Activated effector memory CD4-positive, alpha-beta T cell treated with anti-CD3 and anti-CD28 coated beads, Interleukin-2, amount 50 U/mL, for 16 hours (primary cell): Measurements from ENCODE around the gene MTA3.
A peak's percentile ranks its signal among the peaks of the same experiment; 100 is the strongest.
"Not testable (repeated sequence)": the region's sequence is repeated elsewhere in the genome, so short reads cannot be mapped to it uniquely, and the experiment has no call there.

Experiments
- DNase-seq: peaks from one replicate; pipeline ENCODE4 v3.0.0-alpha.2; 2020

Gene MTA3

GRCh38 chr2:42614838-42615237, 46.4 kb downstream of the MTA3 start:
- no peak for DNase-seq

GRCh38 chr2:42618116-42618515, 49.7 kb downstream of the MTA3 start:
- no peak for DNase-seq

GRCh38 chr2:42618972-42619371, 50.5 kb downstream of the MTA3 start:
- DNase-seq: no peak

GRCh38 chr2:42621626-42622025, 53.2 kb downstream of the MTA3 start:
- not testable (repeated sequence) for DNase-seq

- no peak for DNase-seq
Observed at GRCh38 chr2:42622943-42623676, 54.7 kb downstream of the MTA3 start.

- no peak for DNase-seq
Observed at GRCh38 chr2:42624047-42624446, 55.6 kb downstream of the MTA3 start.

- not testable (repeated sequence) for DNase-seq
Observed at GRCh38 chr2:42628024-42628423, 59.6 kb downstream of the MTA3 start.

GRCh38 chr2:42636934-42637333, 68.5 kb downstream of the MTA3 start:
- no peak for DNase-seq

- no peak for DNase-seq
Observed at GRCh38 chr2:42638080-42638784, 69.8 kb downstream of the MTA3 start.

GRCh38 chr2:42639340-42640077, 71.1 kb downstream of the MTA3 start:
- no peak for DNase-seq

- no peak for DNase-seq
Observed at GRCh38 chr2:42640261-42640660, 71.8 kb downstream of the MTA3 start.

GRCh38 chr2:42642371-42642770, 73.9 kb downstream of the MTA3 start:
- not testable (repeated sequence) for DNase-seq

- no peak for DNase-seq
Observed at GRCh38 chr2:42645551-42645950, 77.1 kb downstream of the MTA3 start.

- DNase-seq: no peak
Observed at GRCh38 chr2:42648796-42649195, 80.4 kb downstream of the MTA3 start.

- DNase-seq: no peak
Observed at GRCh38 chr2:42651057-42651456, 82.6 kb downstream of the MTA3 start.

- DNase-seq: no peak
Observed at GRCh38 chr2:42652086-42652485, 83.7 kb downstream of the MTA3 start.

- no peak for DNase-seq
Observed at GRCh38 chr2:42653039-42653438, 84.6 kb downstream of the MTA3 start.

GRCh38 chr2:42653908-42654445, 85.5 kb downstream of the MTA3 start:
- DNase-seq: no peak

- DNase-seq: no peak
Observed at GRCh38 chr2:42658306-42658705, 89.9 kb downstream of the MTA3 start.

- DNase-seq: no peak
Observed at GRCh38 chr2:42659609-42660008, 91.2 kb downstream of the MTA3 start.

GRCh38 chr2:42663106-42663780, 94.8 kb downstream of the MTA3 start:
- peak; percentile 79 for DNase-seq

GRCh38 chr2:42663828-42664227, 95.4 kb downstream of the MTA3 start:
- DNase-seq: no peak

GRCh38 chr2:42673989-42674579, 105.7 kb downstream of the MTA3 start:
- no peak for DNase-seq
